ENCODE measurements around the gene EIF5A. TPM values are rescaled to one million over a fixed set of nuclear protein-coding genes. Genes with fewer than 3 reads are reported as not detected.
A peak's percentile ranks its signal among the peaks of the same experiment; 100 is the strongest.

Gene EIF5A
- polyA plus RNA-seq (ENCODE audit: insufficient read length): 295 TPM

- DNase-seq: peak; percentile 100
Measured at GRCh38 chr17:7306911-7307685, at the start of gene EIF5A. TSS of gene EIF5A (plus strand) at chr17:7307628. CDS start at chr17:7309636, 2,008 bp downstream.

DNA sequence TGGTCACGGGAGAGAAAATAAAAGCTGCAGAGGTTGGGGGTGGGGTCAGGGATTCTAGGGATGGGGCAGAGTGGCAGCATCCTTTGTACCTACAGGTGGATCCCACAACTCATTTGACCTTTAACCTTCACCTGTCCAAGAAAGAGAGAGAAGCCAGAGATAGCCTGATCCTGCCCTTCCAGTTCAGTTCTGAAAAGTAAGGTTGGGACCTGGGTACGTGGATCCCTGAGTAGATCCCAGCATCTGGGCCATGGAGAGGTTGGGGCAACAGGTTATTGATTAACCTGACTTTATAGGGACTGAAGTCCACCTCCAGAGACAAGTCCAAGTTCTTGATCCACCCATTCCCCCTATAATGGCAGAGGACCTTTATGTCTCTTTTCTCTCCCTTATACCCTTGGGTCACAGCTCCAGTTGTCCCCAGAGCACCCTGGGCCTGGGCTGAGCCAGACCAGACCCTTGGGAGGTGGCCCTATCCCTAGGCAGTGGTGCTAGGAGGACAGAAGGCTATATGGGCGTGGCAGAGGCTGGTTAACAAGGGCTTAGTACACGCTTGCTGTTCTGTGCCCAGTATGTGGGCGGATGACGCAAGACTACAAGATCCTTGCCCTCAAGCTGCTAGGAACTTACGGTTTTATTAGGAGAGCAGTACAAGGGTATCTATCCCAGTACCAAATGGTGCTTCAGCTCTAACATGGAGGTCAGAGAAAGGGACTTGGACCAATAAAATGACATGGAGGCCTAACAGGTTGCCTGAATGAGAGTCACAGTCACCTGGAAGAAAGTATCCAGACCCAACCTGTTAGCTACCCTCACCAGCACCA lies 48.5 kb upstream of the EIF5A start:
- no peak for DNase-seq

- DNase-seq: no peak
Measured at GRCh38 chr17:7259555-7259889, 47.9 kb upstream of the EIF5A start.

GRCh38 chr17:7260151-7260550 lies 47.3 kb upstream of the EIF5A start:
- no peak for DNase-seq

GRCh38 chr17:7260651-7261378 lies 46.6 kb upstream of the EIF5A start:
- no peak for DNase-seq

DNA sequence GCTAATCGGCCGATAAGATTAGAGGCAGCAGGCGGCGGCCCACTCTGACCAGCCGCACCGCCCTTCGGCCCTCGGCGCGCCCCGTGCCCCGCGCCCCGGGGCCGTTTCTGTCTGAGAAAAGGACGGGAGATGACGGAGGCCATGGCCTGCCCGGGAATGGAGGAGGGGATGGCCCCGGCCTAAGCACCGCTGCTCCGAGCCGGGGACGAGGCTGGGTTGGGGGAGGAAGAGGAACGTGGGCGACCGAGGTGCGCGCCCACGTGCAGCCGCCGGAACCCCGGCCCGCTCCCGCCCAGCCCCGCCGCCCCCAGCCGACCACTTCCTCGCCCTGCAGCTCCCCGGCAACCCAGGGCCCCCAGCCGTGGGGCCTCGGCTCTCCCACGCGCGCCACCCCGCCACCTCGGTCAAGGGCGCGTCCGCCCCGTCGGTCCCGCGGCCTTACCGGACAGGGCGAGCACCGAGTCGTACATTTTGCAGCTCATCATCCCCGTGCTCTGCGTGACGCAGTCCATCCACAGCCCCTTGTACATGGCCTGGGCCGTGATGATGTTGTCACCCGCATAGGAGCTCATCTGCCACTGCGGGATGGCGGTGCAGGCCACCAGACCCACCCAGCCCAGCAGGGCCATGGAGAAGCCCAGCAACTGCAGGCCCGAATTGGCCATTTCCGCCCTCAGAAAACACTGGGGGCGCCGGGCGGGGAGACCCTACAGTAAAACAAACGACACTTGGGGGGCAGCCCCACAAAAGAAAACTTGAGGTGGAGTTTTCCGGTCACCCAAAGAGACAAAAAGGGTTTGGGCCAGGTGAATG lies 45.8 kb upstream of the EIF5A start:
- no peak for DNase-seq

DNA sequence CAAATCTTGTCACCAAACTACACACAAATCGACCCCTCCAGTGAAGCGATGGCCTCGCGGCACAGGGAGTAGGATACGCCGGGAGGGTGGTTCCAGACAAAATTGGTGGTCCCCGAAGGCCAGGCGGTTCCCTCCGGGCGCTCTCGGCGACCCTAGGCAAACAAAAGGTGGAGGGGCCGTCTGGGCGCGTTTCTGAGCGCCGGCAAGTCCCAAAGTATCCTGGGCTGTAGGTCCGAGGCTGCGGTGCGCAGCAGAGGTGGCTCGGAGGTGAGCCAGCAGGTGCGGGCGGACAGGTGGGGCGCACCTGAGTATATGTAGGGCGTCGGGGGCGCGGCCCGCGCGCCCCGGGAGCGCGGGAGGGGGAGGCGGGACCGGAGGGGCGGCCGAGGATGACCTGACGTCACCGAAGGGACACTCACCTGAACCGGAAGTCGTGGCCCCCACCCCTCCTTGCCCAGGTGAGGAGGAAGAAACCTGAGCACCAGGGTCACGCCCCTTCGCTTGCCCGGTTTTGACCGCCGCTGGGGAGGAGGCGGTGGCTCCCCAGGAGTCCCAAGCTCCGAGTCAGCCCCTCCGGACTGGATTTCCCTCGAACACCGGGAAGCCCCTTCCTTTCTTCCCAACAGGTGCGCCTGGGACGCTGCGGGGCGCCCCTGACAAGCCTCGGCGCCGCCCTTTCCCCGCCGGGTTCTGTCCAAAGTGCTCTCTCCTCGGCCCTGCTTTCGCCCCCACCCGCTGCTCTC lies 45.1 kb upstream of the EIF5A start, which contains the start of gene CLDN7:
Gene CLDN7, minus strand, starts transcription at position 287 of the 743 bp plus-strand sequence. CDS start 435 bp downstream, outside the sequence.
- DNase-seq: no peak

DNA sequence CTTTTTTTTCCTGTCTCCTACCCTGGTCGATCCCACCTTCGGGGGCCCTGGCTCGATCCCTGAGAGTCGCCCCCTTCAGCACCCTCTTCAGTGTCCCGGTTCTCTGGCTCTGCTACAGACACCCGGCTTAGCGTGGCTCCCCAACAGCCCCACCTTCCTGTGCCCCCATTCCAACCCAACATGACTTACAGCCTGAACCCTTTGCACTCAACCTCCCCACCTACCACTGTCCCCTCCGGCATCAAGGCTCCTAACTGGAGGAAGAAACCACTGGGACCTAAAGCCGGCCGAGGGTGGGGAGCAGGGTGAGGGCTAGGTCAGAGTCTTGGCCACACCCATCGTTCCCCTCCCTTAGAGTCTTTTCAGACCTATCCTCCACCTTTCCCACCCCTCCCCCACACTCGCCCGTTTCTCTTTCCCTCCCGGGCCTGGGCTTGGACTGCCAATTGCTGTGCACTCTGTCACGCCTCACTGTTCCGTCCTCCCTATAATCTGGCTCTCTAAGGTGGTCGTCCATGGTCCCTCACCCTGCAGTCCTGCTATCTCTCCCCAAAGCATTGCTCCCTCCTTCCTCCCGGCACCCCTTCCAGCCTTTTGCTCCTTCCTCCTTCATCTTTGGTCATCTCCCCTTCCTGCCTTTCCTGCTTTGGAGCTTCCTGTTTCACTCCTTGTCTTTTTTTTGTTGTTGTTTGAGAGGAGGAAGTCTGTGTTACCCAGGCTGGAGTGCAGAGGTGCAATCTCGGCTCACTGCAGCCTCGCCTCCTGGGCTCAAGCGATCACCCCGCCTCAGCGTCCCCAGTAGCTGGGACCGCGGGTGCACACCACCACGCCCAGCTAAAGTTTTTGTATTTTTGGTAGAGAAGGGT lies 44.3 kb upstream of the EIF5A start:
- no peak for DNase-seq

DNA sequence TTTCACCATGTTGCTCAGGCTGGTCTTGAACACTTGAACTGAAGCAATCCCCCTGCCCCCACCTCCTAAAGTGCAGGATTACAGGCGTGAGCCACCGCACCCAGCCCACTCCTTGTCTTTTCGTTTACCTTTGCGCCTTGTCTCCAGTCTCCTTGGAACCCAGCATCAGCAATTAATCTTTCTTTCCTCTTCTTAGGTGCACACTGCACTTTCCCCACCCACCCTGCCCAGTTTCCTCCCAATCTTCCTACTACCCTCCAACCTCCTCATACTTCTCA lies 43.7 kb upstream of the EIF5A start:
- no peak for DNase-seq

DNA sequence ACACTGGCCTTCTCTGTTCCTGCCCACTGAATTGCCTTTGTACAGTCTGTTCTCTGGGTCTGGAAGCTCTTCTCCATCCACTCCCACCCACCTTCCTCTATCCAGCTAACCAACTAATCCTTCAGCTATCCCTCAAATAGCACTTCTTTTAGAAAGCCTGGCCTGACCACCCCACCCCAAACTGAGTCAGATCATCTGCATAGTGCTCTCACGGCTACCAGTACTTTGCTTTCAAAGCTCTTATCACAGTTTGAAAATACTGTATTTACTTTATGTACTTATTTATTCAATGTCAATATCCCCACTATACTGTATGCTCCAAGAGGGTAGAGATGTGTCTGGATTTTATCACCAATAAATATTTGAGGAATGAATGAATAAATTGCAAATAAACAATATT lies 40.6 kb upstream of the EIF5A start:
- no peak for DNase-seq

DNA sequence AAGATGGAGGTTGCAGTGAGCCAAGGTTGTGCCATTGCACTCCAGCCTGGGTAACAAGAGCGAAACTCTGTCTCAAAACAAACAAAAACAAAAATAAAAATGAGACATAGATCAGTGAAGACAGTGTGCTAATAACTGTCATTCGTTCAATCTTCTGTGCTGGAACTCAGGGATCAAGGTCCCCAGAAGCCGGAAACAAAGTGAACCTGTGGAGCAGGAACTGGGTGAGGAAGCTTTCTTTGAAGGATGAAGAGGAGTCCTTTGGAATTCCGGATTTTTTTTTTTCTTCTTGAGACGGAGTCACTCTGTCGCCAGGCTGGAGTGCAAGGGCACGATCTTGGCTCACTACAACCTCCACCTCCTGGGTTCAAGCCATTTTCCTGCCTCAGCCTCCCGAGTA lies 28.0 kb upstream of the EIF5A start:
- no peak for DNase-seq

- peak; percentile 81 for DNase-seq
Measured at GRCh38 chr17:7280519-7281073, 26.8 kb upstream of the EIF5A start.

GRCh38 chr17:7281074-7281952 lies 26.1 kb upstream of the EIF5A start, which contains the start of gene SLC2A4:
TSS of gene SLC2A4 (plus strand) at chr17:7281718. CDS start at chr17:7281935, 217 bp downstream.
- DNase-seq: peak; percentile 87

DNA sequence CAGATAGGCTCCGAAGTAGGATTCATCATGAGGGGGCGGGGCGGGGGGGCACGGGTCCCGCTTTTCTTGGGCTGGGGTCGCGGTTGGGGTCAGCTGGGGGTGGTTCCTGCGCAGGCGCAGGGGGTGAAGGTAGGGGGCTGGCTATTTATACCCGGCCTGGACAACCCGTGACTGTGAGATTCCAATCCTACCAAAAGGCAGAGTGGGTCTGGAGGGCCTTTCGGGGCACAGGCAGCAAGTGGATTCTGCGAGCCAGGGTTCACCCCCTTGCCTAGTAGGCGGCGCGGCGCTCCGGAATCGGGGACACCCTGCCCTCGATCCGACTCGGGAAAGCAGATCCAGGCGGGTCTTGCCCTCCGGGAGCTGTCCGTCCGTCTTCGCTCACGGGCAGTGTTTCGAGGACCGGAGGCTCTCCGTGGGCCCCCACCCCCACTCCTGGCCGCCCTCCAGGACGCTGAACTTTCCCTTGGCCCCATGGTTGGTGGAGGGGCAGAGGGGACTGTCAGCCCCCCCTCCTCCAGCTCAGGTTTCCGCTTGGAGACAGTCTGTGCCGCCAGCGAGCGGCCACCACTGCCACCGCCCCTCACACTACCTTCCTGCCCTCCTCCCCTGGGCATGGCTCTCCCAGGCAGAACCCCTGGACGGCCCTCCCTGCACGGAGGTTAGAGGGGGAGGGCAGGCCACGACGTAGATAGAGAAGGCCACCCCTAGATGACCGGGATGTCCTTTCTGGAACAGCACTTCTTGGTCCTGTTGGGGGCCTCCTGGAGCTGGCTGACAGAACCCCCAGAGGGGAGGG lies 25.3 kb upstream of the EIF5A start:
- DNase-seq: peak; percentile 34

DNA sequence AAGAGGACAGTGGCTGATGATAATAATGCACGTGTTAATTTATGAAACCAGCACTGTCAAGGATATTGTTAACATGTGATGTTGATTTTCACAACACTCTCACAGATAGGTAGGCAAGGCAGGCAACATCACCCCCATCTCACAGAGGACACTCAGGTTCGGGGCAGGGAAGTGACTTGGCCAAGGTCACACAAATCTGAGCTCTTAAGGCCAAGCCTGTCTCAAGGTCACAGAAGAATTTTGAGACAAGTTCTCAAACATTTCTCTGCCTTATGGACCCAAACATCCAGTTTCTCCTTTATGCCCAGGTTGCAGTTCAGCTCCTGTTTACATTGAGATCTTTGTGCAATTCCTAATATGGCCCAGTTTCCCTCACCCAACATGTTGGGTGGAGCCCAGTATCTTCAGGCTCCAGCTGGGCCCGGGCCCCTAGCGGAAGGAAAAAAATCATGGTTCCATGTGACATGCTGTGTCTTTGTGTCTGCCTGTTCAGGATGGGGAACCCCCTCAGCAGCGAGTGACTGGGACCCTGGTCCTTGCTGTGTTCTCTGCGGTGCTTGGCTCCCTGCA lies 24.6 kb upstream of the EIF5A start:
- no peak for DNase-seq

- no peak for DNase-seq
Measured at GRCh38 chr17:7283471-7284216, 23.8 kb upstream of the EIF5A start.

DNA sequence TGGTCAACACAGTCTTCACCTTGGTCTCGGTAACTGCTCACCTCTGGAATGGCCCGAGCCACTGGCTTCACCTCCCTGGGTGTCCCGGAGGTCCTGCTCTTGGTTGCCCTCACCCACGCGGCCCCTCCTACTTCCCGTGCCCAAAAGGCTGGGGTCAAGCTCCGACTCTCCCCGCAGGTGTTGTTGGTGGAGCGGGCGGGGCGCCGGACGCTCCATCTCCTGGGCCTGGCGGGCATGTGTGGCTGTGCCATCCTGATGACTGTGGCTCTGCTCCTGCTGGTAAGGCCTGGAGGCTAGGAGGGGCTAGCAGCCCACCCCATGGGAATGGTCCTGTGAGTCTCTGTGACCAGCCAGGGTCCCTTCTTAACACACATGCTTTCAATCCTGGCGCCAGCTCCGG lies 22.5 kb upstream of the EIF5A start:
- no peak for DNase-seq

All from hindlimb muscle (tissue), 1 donor.